K562 (cell line): ENCODE measurements around the gene SPATA31C1.

ENCODE experiments used
- ELF4 ChIP-seq: fragments of 450-650 bp; formaldehyde crosslinking; IDR thresholded peaks from 2 replicates; pipeline ENCODE4 v1.4.0; 2022; ENCODE audit warnings: missing genetic modification characterization
- EZH2 ChIP-seq: IDR thresholded peaks from 2 replicates; pipeline ENCODE4 v1.6.1; 2012; ENCODE audit warnings: low read depth, mild to moderate bottlenecking, inconsistent platforms, low read length, borderline replicate concordance

- TF ChIP-seq EZH2 (no peak), ELF4 (CRISPR knock-in tag) (no peak)
Measured at GRCh38 chr9:87896891-87897290, 20.9 kb upstream of the SPATA31C1 start.
